Small intestine (tissue), 7 donors: ENCODE data around the gene PYGM. TPM values are rescaled to one million over a fixed set of nuclear protein-coding genes. Genes with fewer than 3 reads are reported as not detected.

Experiments used
- DNase-seq, 2 donors: peaks; one replicate each; pipeline versions ENCODE4 v3.0.0 to v3.0.0-alpha.2; 2013
- FAIRE-seq: peaks from 2 replicates; lab custom pipeline; 2012; peaks lifted over from hg19 to GRCh38; lab: Jason Lieb, UNC
- H3K27ac ChIP-seq, 3 donors: one replicate each; pipeline ENCODE4 v1.5.1; 2013; ENCODE audit warnings: low read length in 2 of 3, mild to moderate bottlenecking in 2 of 3, control low read depth in 1 of 3, inconsistent platforms in 1 of 3, low read depth in 1 of 3, moderate library complexity in 1 of 3
- H3K27me3 ChIP-seq, 3 donors: one replicate each; pipeline ENCODE4 v1.6.1; 2013; ENCODE audit warnings: low read length in 3 of 3, inconsistent platforms in 1 of 3; ENCODE audit not compliant: control insufficient read depth in 3 of 3, insufficient read depth in 3 of 3
- H3K36me3 ChIP-seq, 3 donors: one replicate each; pipeline ENCODE4 v1.6.1; 2013; ENCODE audit warnings: low read length in 3 of 3, inconsistent platforms in 1 of 3, low read depth in 1 of 3, mild to moderate bottlenecking in 1 of 3, moderate library complexity in 1 of 3; ENCODE audit not compliant: control insufficient read depth in 3 of 3, insufficient read depth in 2 of 3
- H3K4me1 ChIP-seq, 3 donors: one replicate each; pipeline ENCODE4 v1.6.1; 2013; ENCODE audit warnings: low read length in 2 of 3, inconsistent platforms in 1 of 3, low read depth in 1 of 3, mild to moderate bottlenecking in 1 of 3, moderate library complexity in 1 of 3; ENCODE audit not compliant: control insufficient read depth in 3 of 3, insufficient read depth in 2 of 3
- H3K4me3 ChIP-seq, 3 donors: one replicate each; pipeline ENCODE4 v1.5.1; 2013; ENCODE audit warnings: low read length in 3 of 3, control low read depth in 1 of 3, inconsistent platforms in 1 of 3, low read depth in 1 of 3, mild to moderate bottlenecking in 1 of 3, moderate library complexity in 1 of 3
- H3K9me3 ChIP-seq, 2 donors: one replicate each; pipeline ENCODE4 v1.6.1; 2013; ENCODE audit warnings: low read depth in 1 of 2, low read length in 1 of 2; ENCODE audit not compliant: control insufficient read depth in 2 of 2, insufficient read depth in 1 of 2
- WGBS, 3 donors: extraction: QIAGEN DNeasy Blood & Tissue Kit; methylation state at CpG; one replicate each; pipeline ENCODE4 v1.1.7; 2013; 5-methylcytosine and 5-hydroxymethylcytosine counted together
- polyA plus RNA-seq, 4 donors: library from polyadenylated mRNA; stranded (reverse) in 3 of 4; unstranded in 1 of 4; fragments of 200-250 nt in 3 of 4; fragments of 120-200 nt in 1 of 4; gene quantifications; one replicate each; pipeline versions ENCODE4 v1.2.1 to v1.2.3, GENCODE V29; 2013
- donor health status: healthy with polysubstance abuse.
- donor health status: control.
- donor health status: control.
- donor health status: Bipolar disorder and iron deficiency.
- donor health status: healthy.

Gene PYGM
- polyA plus RNA-seq, 4 donors, result 0.54 to 1.5 (median 1.1) TPM

GRCh38 chr11:64716473-64717267 lies 43.1 kb downstream of the PYGM start:
- Histone ChIP-seq H3K9me3 (no peaks in the 10 kb centered on the region), H3K4me3 (no peak overlapping the region), H3K27ac (no peak overlapping the region), H3K36me3 (no peaks in the 10 kb centered on the region), H3K27me3 (peaks cover 21 to 87% (median 46%) of the 10 kb centered on the region in 3 donors), H3K4me1 (peaks cover 0 to 2% (median 0%) of the 10 kb centered on the region in 3 donors)
- DNase-seq, result no peak
- FAIRE-seq, result no peak
- WGBS, 3 donors, result 42 to 51% (median 47%) methylated on average over 16 to 21 of the region's 21 CpGs

DNA sequence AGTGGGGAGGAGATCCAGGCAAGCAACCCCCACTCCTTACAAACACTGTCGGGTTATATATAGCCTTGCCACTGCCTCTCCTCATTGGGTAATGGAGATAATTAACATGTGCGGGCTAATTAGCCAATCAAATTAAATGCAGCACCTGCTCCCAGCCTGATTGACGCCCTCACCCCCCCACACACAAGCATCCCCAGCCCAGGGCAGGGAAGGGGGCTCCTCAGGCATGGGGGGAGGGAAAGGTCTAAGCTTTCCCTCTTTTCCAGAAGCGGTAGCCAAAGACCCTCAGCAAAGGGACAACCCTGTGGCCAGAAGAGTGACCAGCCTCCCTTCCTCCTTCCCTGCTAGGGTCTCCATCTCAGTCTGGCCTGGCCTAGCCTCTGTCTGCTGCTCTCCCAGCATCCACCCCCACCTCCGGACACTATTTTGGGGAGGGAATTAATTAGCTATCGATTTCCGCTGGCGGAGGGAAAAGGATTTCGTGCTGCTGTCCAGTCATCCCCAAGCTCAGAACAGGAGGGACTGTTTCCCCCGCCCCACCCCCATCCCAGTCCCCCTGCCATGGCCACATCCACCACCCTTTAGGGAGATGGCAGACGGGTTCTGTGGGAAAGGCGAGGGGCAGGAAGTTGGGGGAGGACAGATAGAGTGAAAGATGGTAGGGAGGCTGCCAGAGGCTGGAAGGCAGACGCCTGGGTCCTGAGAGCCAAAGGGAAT lies 43.9 kb downstream of the PYGM start:
- peaks cover 0 to 2% (median 0%) of the 10 kb centered on the region in 3 donors for H3K4me1 ChIP-seq
- DNase-seq (no peak), FAIRE-seq (no peak)
- H3K27me3 ChIP-seq, result peaks cover 19 to 87% (median 52%) of the 10 kb centered on the region in 3 donors
- H3K36me3 ChIP-seq, result no peaks in the 10 kb centered on the region
- 45 to 56% (median 51%) methylated on average over 13 of the region's 13 CpGs for WGBS, 3 donors
- H3K27ac ChIP-seq, result no peak overlapping the region
- H3K9me3 ChIP-seq, result no peaks in the 10 kb centered on the region
- H3K4me3 ChIP-seq, result no peak overlapping the region

DNA sequence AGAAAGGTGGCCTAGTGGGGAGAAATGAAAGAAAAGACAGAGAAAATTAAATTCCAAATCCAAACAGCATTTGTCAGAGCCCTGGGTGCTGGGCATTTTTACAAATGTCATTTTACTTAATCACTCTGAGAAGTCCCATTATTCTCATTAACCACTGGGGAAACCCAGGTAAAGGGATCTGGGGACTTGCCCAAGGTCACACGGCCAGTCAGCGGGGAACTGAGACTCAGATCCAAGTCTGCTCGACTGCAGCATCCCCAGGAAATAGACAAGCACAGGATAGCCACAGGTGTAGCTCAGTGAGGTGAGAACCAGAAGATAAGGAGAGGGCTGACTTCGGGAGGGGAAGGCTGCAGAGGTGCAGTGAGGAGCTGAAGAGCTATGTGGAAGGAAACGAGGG lies 44.7 kb downstream of the PYGM start:
- Histone ChIP-seq H3K4me1 (peaks cover 0 to 2% (median 0%) of the 10 kb centered on the region in 3 donors), H3K9me3 (no peaks in the 10 kb centered on the region), H3K27me3 (peaks cover 19 to 87% (median 56%) of the 10 kb centered on the region in 3 donors), H3K27ac (no peak overlapping the region), H3K36me3 (no peaks in the 10 kb centered on the region), H3K4me3 (no peak overlapping the region)
- no peak for DNase-seq
- no peak for FAIRE-seq
- WGBS, 3 donors, result 22 to 47% (median 40%) methylated on average over 5 of the region's 5 CpGs

DNA sequence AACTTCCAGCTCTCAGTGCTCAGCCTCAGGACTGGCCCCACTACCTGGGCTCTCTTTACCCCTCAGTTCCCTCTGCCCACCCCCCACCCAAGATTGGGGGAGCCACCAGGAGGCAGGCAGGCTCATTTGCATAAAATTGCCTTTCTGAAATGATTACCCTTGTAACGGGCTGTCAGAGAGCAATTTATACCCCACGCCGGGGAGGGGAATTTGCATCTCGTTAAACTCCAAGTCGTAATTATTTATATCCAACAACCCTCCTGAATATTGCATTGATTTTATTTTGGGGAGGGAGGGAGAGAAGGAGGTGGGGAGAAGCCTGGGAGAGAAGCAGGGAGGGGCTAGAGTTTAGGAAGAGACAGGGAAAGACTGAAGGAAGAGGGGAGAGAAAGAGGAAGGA lies 45.1 kb downstream of the PYGM start:
- Histone ChIP-seq H3K27me3 (peaks cover 19 to 88% (median 56%) of the 10 kb centered on the region in 3 donors), H3K9me3 (no peaks in the 10 kb centered on the region), H3K36me3 (no peaks in the 10 kb centered on the region), H3K4me3 (no peak overlapping the region), H3K27ac (no peak overlapping the region), H3K4me1 (peaks cover 0 to 2% (median 0%) of the 10 kb centered on the region in 3 donors)
- FAIRE-seq (no peak), DNase-seq (no peak)
- 44 to 56% (median 46%) methylated on average over 5 of the region's 5 CpGs for WGBS, 3 donors

DNA sequence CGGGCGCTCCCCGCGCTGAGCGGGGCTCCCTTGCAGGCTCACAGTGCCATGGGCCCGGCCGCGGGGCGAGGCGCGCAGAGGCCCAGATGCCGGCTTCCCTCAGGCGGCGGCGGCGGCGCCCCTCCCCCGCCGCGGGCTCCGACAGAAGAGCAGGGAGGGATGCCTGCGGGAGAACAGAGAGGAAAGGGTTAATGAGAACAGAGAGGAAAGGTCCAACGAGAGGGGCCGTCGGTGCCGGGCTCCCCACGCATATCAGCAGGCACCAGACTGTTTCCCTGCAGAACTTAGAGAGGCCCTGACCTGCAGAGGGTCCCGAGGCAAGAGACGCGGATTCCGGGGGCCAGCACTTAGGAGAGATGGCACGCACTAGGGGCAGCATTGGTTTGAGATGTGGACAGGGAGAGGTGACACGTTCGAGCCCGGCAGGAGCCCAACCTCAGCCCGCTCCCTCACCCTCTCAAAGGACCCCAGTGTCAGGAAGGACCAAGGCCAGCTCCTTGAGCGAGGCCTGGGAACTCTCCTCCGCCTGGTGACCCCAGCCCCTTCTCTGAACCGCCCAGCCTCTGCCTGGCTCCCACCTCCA lies 45.9 kb downstream of the PYGM start:
- Histone ChIP-seq H3K4me3 (peak overlapping the region in 1 of 3 donors; percentile 24), H3K4me1 (peaks cover 0 to 2% (median 0%) of the 10 kb centered on the region in 3 donors), H3K36me3 (no peaks in the 10 kb centered on the region), H3K27me3 (peaks cover 19 to 87% (median 57%) of the 10 kb centered on the region in 3 donors), H3K9me3 (no peaks in the 10 kb centered on the region), H3K27ac (no peak overlapping the region)
- DNase-seq (no peak), FAIRE-seq (no peak)
- WGBS, 3 donors, result 5 to 8% (median 6%) methylated on average over 28 to 39 of the region's 39 CpGs

- WGBS, 3 donors, result 3 to 6% (median 3%) methylated on average over 84 to 111 of the region's 111 CpGs
- Histone ChIP-seq H3K27me3 (peaks cover 19 to 85% (median 60%) of the 10 kb centered on the region in 3 donors), H3K27ac (no peak overlapping the region), H3K4me3 (peak overlapping the region in 1 of 3 donors; percentile 24), H3K9me3 (no peaks in the 10 kb centered on the region), H3K4me1 (peaks cover 0 to 2% (median 0%) of the 10 kb centered on the region in 3 donors), H3K36me3 (no peaks in the 10 kb centered on the region)
- FAIRE-seq, result no peak
- DNase-seq, result peak; percentile 15 to 81
Measured at GRCh38 chr11:64713016-64713707, 46.6 kb downstream of the PYGM start.

- Histone ChIP-seq H3K9me3 (no peaks in the 10 kb centered on the region), H3K4me1 (peaks cover 0 to 2% (median 0%) of the 10 kb centered on the region in 3 donors), H3K36me3 (no peaks in the 10 kb centered on the region), H3K27me3 (peaks cover 19 to 82% (median 60%) of the 10 kb centered on the region in 3 donors), H3K27ac (no peak overlapping the region), H3K4me3 (peak overlapping the region in 1 of 3 donors; percentile 24)
- FAIRE-seq (no peak), DNase-seq (no peak)
- 8 to 11% (median 11%) methylated on average over 36 to 45 of the region's 45 CpGs for WGBS, 3 donors
Measured at GRCh38 chr11:64712430-64713015, 47.3 kb downstream of the PYGM start.
